Right cardiac atrium (tissue), 5 donors: ENCODE results near the gene UVRAG. TPM values are rescaled to one million over a fixed set of nuclear protein-coding genes. Genes with fewer than 3 reads are reported as not detected.

Experiments used
- ATAC-seq, 2 donors: fragments of 200-7000 bp; cut with Tn5 transposase; one replicate each; pipeline versions ENCODE4 v1.8.0 to v1.9.1; 2020; ENCODE audit warnings: moderate library complexity in 2 of 2, mild to moderate bottlenecking in 1 of 2
- DNase-seq, 3 donors: peaks; one replicate each; pipeline ENCODE4 v3.0.0-alpha.2; 2020
- H3K27ac ChIP-seq: one replicate; pipeline ENCODE4 v1.5.1; 2013; ENCODE audit warnings: mild to moderate bottlenecking, low read length, control low read depth, moderate library complexity
- H3K27me3 ChIP-seq: one replicate; pipeline ENCODE4 v1.6.1; 2013; ENCODE audit not compliant: control insufficient read depth, insufficient read depth
- H3K4me1 ChIP-seq: one replicate; pipeline ENCODE4 v1.6.1; 2013; ENCODE audit warnings: low read length; ENCODE audit not compliant: control insufficient read depth, insufficient read depth
- H3K4me3 ChIP-seq: one replicate; pipeline ENCODE4 v1.5.1; 2013; ENCODE audit warnings: low read length, control low read depth
- H3K9me3 ChIP-seq: one replicate; pipeline ENCODE4 v1.6.1; 2013; ENCODE audit warnings: low read length; ENCODE audit not compliant: control insufficient read depth
- WGBS: extraction: QIAGEN DNeasy Blood & Tissue Kit; methylation state at CpG from one replicate; pipeline ENCODE4 v1.1.7; 2013; 5-methylcytosine and 5-hydroxymethylcytosine counted together
- intact Hi-C, 4 donors: fragments of 100-400 bp; cut with DNase I; formaldehyde crosslinking; loops; one replicate each; pipeline versions ENCODE4 v1.11.0 to v1.14.0; 2022 to 2023
- polyA plus RNA-seq: library from polyadenylated mRNA; stranded (reverse); fragments of 200-250 nt; gene quantifications from one replicate; pipeline ENCODE4 v1.2.3, GENCODE V29; 2013
- total RNA-seq, 4 donors: library from RNA; stranded (reverse); fragmentation: NEBNext Ultra II Directional; extraction: Animal tissue kit (Norgen Biotek cat#: 25700); gene quantifications; one replicate each; pipeline ENCODE4 v1.2.1, GENCODE V29; 2021
- donor health status: healthy with polysubstance abuse.
- donor health status: DM: no; HTN: yes; CAD: no.
- donor health status: DM: no; HTN: no; CAD: no.
- donor health status: DM: no; HTN: yes; CAD: no; lungs with severe emphysema.
- donor health status: DM: yes; HTN: yes; CAD: no.

The UVRAG gene
- total and polyA plus RNA-seq, 5 donors = 5.5 to 18.5 (median 13.9) TPM

- WGBS = 77% methylated on average over 1 of the region's 1 CpG
- Histone ChIP-seq H3K4me1 (no peaks in the 10 kb centered on the region), H3K9me3 (no peaks in the 10 kb centered on the region), H3K4me3 (no peak overlapping the region), H3K27ac (no peak overlapping the region), H3K27me3 (no peaks in the 10 kb centered on the region)
- intact Hi-C loops = no loop called here
- no peak for DNase-seq
- ATAC-seq = peak in 1 of 2 donors; percentile 59
Measured at GRCh38 chr11:76030968-76031590, 216.1 kb downstream of the UVRAG start.

- H3K4me1 ChIP-seq = no peaks in the 10 kb centered on the region
- no peak for DNase-seq
- intact Hi-C loops = no loop called here
- H3K27ac ChIP-seq = no peak overlapping the region
- no peaks in the 10 kb centered on the region for H3K9me3 ChIP-seq
- no peak for ATAC-seq
- no peaks in the 10 kb centered on the region for H3K27me3 ChIP-seq
- H3K4me3 ChIP-seq = no peak overlapping the region
Measured at GRCh38 chr11:76033699-76034098, 218.7 kb downstream of the UVRAG start.

GRCh38 chr11:76035020-76035419 is 220.0 kb downstream of the UVRAG start:
- H3K9me3 ChIP-seq = no peaks in the 10 kb centered on the region
- ATAC-seq (no peak), DNase-seq (no peak)
- H3K4me3 ChIP-seq = no peak overlapping the region
- no peaks in the 10 kb centered on the region for H3K27me3 ChIP-seq
- over 99% methylated on average over 2 of the region's 2 CpGs for WGBS
- intact Hi-C loops = no loop called here
- H3K4me1 ChIP-seq = no peaks in the 10 kb centered on the region
- no peak overlapping the region for H3K27ac ChIP-seq

GRCh38 chr11:76038608-76039007 is 223.6 kb downstream of the UVRAG start:
- Histone ChIP-seq H3K27ac (no peak overlapping the region), H3K4me1 (no peaks in the 10 kb centered on the region), H3K27me3 (no peaks in the 10 kb centered on the region), H3K4me3 (no peak overlapping the region), H3K9me3 (no peaks in the 10 kb centered on the region)
- intact Hi-C loops = no loop called here
- no peak for DNase-seq
- no peak for ATAC-seq

- no peaks in the 10 kb centered on the region for H3K4me1 ChIP-seq
- H3K27ac ChIP-seq = no peak overlapping the region
- intact Hi-C loops = no loop called here
- H3K27me3 ChIP-seq = no peaks in the 10 kb centered on the region
- no peak overlapping the region for H3K4me3 ChIP-seq
- DNase-seq (no peak), ATAC-seq (no peak)
- no peaks in the 10 kb centered on the region for H3K9me3 ChIP-seq
- WGBS = 92% methylated on average over 3 of the region's 3 CpGs
Measured at GRCh38 chr11:76041208-76041607, 226.2 kb downstream of the UVRAG start.

GRCh38 chr11:76044750-76045320 is 229.8 kb downstream of the UVRAG start:
- Histone ChIP-seq H3K9me3 (no peaks in the 10 kb centered on the region), H3K27ac (no peak overlapping the region), H3K4me1 (no peaks in the 10 kb centered on the region), H3K27me3 (no peaks in the 10 kb centered on the region), H3K4me3 (no peak overlapping the region)
- no peak for DNase-seq
- no peak for ATAC-seq
- intact Hi-C loops = no loop called here
- 94% methylated on average over 7 of the region's 7 CpGs for WGBS

GRCh38 chr11:76047231-76047630 is 232.2 kb downstream of the UVRAG start:
- no peak for DNase-seq
- 98% methylated on average over 1 of the region's 1 CpG for WGBS
- peak in 1 of 2 donors; percentile 40 for ATAC-seq
- no peaks in the 10 kb centered on the region for H3K9me3 ChIP-seq
- H3K4me3 ChIP-seq = no peak overlapping the region
- intact Hi-C loops = no loop called here
- no peak overlapping the region for H3K27ac ChIP-seq
- H3K4me1 ChIP-seq = no peaks in the 10 kb centered on the region
- no peaks in the 10 kb centered on the region for H3K27me3 ChIP-seq

- H3K4me3 ChIP-seq = no peak overlapping the region
- H3K4me1 ChIP-seq = no peaks in the 10 kb centered on the region
- DNase-seq (no peak), ATAC-seq (no peak)
- intact Hi-C loops = no loop called here
- no peaks in the 10 kb centered on the region for H3K27me3 ChIP-seq
- no peak overlapping the region for H3K27ac ChIP-seq
- no peaks in the 10 kb centered on the region for H3K9me3 ChIP-seq
Measured at GRCh38 chr11:76047766-76048165, 232.8 kb downstream of the UVRAG start.

- 98% methylated on average over 5 of the region's 5 CpGs for WGBS
- no peaks in the 10 kb centered on the region for H3K27me3 ChIP-seq
- no peak overlapping the region for H3K27ac ChIP-seq
- no peak overlapping the region for H3K4me3 ChIP-seq
- intact Hi-C loops = no loop called here
- H3K9me3 ChIP-seq = no peaks in the 10 kb centered on the region
- no peak for ATAC-seq
- no peaks in the 10 kb centered on the region for H3K4me1 ChIP-seq
- peak in 1 of 3 donors; percentile 47 for DNase-seq
Measured at GRCh38 chr11:76048763-76049162, 233.8 kb downstream of the UVRAG start.

- DNase-seq (no peak), ATAC-seq (no peak)
- H3K4me3 ChIP-seq = no peak overlapping the region
- H3K27ac ChIP-seq = no peak overlapping the region
- H3K27me3 ChIP-seq = no peaks in the 10 kb centered on the region
- no peaks in the 10 kb centered on the region for H3K9me3 ChIP-seq
- 95% methylated on average over 3 of the region's 3 CpGs for WGBS
- H3K4me1 ChIP-seq = no peaks in the 10 kb centered on the region
- intact Hi-C loops = no loop called here
Measured at GRCh38 chr11:76049511-76049910, 234.5 kb downstream of the UVRAG start.

- Histone ChIP-seq H3K27ac (no peak overlapping the region), H3K27me3 (no peaks in the 10 kb centered on the region), H3K9me3 (no peaks in the 10 kb centered on the region), H3K4me3 (no peak overlapping the region), H3K4me1 (no peaks in the 10 kb centered on the region)
- intact Hi-C loops = no loop called here
- DNase-seq (no peak), ATAC-seq (no peak)
- 94% methylated on average over 2 of the region's 2 CpGs for WGBS
Measured at GRCh38 chr11:76051937-76052336, 236.9 kb downstream of the UVRAG start.

- no peak for DNase-seq
- ATAC-seq = no peak
- Histone ChIP-seq H3K4me3 (no peak overlapping the region), H3K27ac (no peak overlapping the region), H3K4me1 (no peaks in the 10 kb centered on the region), H3K9me3 (no peaks in the 10 kb centered on the region), H3K27me3 (no peaks in the 10 kb centered on the region)
- 88% methylated on average over 3 of the region's 3 CpGs for WGBS
- intact Hi-C loops = no loop called here
Measured at GRCh38 chr11:76054330-76054729, 239.3 kb downstream of the UVRAG start.
